K562 (cell line): ENCODE data around the gene SRSF6. TPM values are rescaled to one million over a fixed set of nuclear protein-coding genes. Genes with fewer than 3 reads are reported as not detected.

Experiments
- DEAF1 ChIP-seq: fragments of 450-650 bp; formaldehyde crosslinking; IDR thresholded peaks from 2 replicates; pipeline ENCODE4 v1.4.0; 2020; ENCODE audit warnings: mild to moderate bottlenecking, moderate library complexity
- FOXJ2 ChIP-seq: fragments of 200-800 bp; sonication (Bioruptor generic); IDR thresholded peaks from 2 replicates; pipeline ENCODE4 v1.6.1; 2016; ENCODE audit warnings: missing genetic modification characterization, missing compliant biosample characterization
- HDAC1 ChIP-seq, 2 experiments: fragments of 450-650 bp; IDR thresholded peaks; 2 replicates each; pipeline ENCODE4 v1.6.1; 2016 to 2017; ENCODE audit warnings: inconsistent platforms in 1 of 2, mild to moderate bottlenecking in 1 of 2, moderate library complexity in 1 of 2
- HINFP ChIP-seq: fragments of 450-650 bp; conservative IDR thresholded peaks from 2 replicates; pipeline ENCODE4 v1.6.1; 2016; ENCODE audit warnings: missing genetic modification characterization, low read depth, mild to moderate bottlenecking, control low read depth, missing compliant biosample characterization
- KAT2B ChIP-seq: IDR thresholded peaks from one replicate; pipeline ENCODE4 v1.6.1; 2012; ENCODE audit warnings: low read depth, mild to moderate bottlenecking, control low read depth, inconsistent platforms, low read length, moderate library complexity
- MAFK ChIP-seq: IDR thresholded peaks from 2 replicates; pipeline ENCODE4 v1.6.1; 2011; ENCODE audit warnings: low read length, improper control_type of control experiment
- MEIS2 ChIP-seq: fragments of 450-650 bp; IDR thresholded peaks from 2 replicates; pipeline ENCODE4 v1.6.1; 2014; ENCODE audit warnings: mild to moderate bottlenecking; ENCODE audit not compliant: partially characterized antibody
- SLC30A9 ChIP-seq: fragments of 250-450 bp; sonication (Bioruptor Pico); IDR thresholded peaks from 2 replicates; pipeline ENCODE4 v1.8.0; 2022; ENCODE audit warnings: mild to moderate bottlenecking, moderate library complexity
- STAG1 ChIP-seq: sonication (generic); formaldehyde crosslinking; IDR thresholded peaks from 2 replicates; pipeline ENCODE4 v1.5.0; 2020; ENCODE audit warnings: missing genetic modification reagents, borderline replicate concordance
- USF1 ChIP-seq: sonication (generic); formaldehyde crosslinking; IDR thresholded peaks from 2 replicates; pipeline ENCODE4 v1.9.0; 2022; ENCODE audit warnings: mild to moderate bottlenecking, missing genetic modification reagents
- USF2 ChIP-seq: sonication (generic); formaldehyde crosslinking; IDR thresholded peaks from 2 replicates; pipeline ENCODE4 v1.5.0; 2020; ENCODE audit warnings: missing genetic modification reagents
- ZNF253 ChIP-seq: fragments of 250-450 bp; sonication (Bioruptor Pico); conservative IDR thresholded peaks from 2 replicates; pipeline ENCODE4 v1.6.1; 2021; ENCODE audit warnings: mild to moderate bottlenecking
- ZNF395 ChIP-seq: fragments of 200-800 bp; sonication (Bioruptor generic); IDR thresholded peaks from 2 replicates; pipeline ENCODE4 v1.6.1; 2017; ENCODE audit warnings: missing genetic modification characterization, missing compliant biosample characterization
- ZNF518B ChIP-seq: fragments of 250-450 bp; sonication (Bioruptor Pico); IDR thresholded peaks from 2 replicates; pipeline ENCODE4 v1.5.0; 2021; ENCODE audit warnings: mild to moderate bottlenecking, moderate library complexity
- polyA plus RNA-seq, 8 experiments: library from polyadenylated mRNA; depleted of rRNA in 4 of 8; stranded (reverse) in 5 of 8; unstranded in 3 of 8; fragments of >200 nt; fragmentation: Nextera tagmentation in 2 of 8; fragmentation: Illumina TruSeq in 1 of 8; extraction: Ambion mirVana in 2 of 8; extraction: Trizol in 1 of 8; gene quantifications; 2 replicates each; pipeline versions ENCODE4 v1.2.1 to v1.2.3, GENCODE V29; 2011 to 2014; ENCODE audit warnings: inconsistent platforms in 1 of 8, missing spikeins in 1 of 8
- total RNA-seq, 7 experiments: library from RNA; depleted of rRNA in 6 of 7; stranded (reverse); fragments of >200 nt in 6 of 7; fragmentation: Illumina TruSeq in 2 of 7; extraction: Trizol in 2 of 7; gene quantifications; 2 replicates each; pipeline versions ENCODE4 v1.2.1 to v1.2.3, GENCODE V29; 2011 to 2021; ENCODE audit warnings: low replicate concordance in 1 of 7

Gene SRSF6
- total and polyA plus RNA-seq, 9 of the 15 experiments (the other 6 are each of a cell fraction or from before 2014, with no cell fraction given) = 52.4 to 165 (median 117) TPM

GRCh38 chr20:43457640-43458421 is at the start of gene SRSF6 (continued):
- TF ChIP-seq DEAF1 (CRISPR knock-in tag) (no peak), USF2 (CRISPR knock-in tag) (0 out of 2 replicates have a peak, but pooled peaks have one; percentile 29), ZNF518B (CRISPR knock-in tag) (no peak), STAG1 (CRISPR knock-in tag) (peak; percentile 34; the same call in 1 of the 2 replicates), USF1 (CRISPR knock-in tag) (peak; percentile 68), ZNF253 (CRISPR knock-in tag) (no peak), FOXJ2 (tag) (peak; percentile 93), HINFP (tag) (no peak), KAT2B (no peak), ZNF395 (CRISPR knock-in tag) (peak; percentile 99), MAFK (no peak), SLC30A9 (CRISPR knock-in tag) (no peak), HDAC1 (IDR thresholded peaks at IDR 0.05) (0 out of 4 replicates have a peak, but pooled peaks of 1 of the 2 experiments have one; percentile 61), MEIS2 (peak; percentile 51)
